GM18505 (cell line): ENCODE data around the gene HES4.

Experiments
- ATAC-seq: cut with Tn5 transposase; IDR thresholded peaks from one replicate; pipeline ENCODE4 v1.9.1; 2021; ENCODE audit not compliant: unreplicated experiment
- POLR2A ChIP-seq: IDR thresholded peaks from 4 replicates; pipeline ENCODE4 v1.6.1; 2011; ENCODE audit warnings: borderline replicate concordance; ENCODE audit not compliant: insufficient read depth, insufficient read length; ENCODE audit errors: extremely low read depth

HES4 gene

GRCh38 chr1:975365-975764, 24.5 kb downstream of the HES4 start:
- TF ChIP-seq POLR2A, result no peak
- no peak for ATAC-seq

- no peak for TF ChIP-seq POLR2A
- ATAC-seq, result no peak
Observed at GRCh38 chr1:974687-975328, 25.1 kb downstream of the HES4 start.

- ATAC-seq, result no peak
- TF ChIP-seq POLR2A, result no peak
Observed at GRCh38 chr1:974293-974640, 25.6 kb downstream of the HES4 start.

DNA sequence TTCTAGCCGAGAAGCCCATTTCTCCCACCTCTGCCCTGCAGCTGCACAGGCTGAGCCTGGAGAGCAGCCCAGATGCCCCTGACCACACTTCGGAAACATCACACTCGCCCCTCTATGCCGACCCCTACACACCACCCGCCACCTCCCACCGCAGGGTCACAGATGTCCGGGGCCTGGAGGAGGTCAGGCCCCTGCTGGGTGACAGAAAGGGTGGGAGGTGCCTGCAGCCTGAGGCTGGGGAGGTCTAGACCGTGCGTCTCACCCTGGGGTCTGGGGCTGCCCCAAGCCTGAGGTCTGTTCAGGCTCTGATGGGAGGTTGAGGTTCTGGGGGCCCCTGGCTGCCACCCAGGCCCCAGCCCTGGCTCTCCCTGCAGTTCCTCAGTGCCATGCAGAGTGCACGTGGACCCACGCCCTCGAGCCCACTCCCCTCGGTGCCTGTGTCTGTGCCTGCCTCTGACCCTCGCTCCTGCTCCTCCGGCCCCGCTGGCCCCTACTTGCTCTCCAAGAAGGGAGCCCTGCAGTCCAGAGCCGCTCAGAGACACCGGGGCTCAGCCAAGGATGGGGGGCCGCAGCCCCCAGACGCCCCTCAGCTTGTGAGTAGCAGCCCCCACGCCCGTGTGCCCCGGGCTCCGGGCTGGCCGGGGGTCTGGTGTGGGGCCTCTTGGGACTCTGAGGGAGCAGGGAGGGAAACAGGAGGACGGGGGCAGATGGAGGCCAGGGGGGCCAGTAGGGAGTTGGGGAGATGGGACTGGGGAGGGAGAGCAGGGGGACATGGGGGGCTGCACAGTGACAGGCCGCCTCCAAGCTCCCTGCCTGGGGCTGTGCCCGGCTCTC, 26.2 kb downstream of the HES4 start:
- no peak for ATAC-seq
- TF ChIP-seq POLR2A, result no peak

- ATAC-seq, result no peak
- no peak for TF ChIP-seq POLR2A
Observed at GRCh38 chr1:972726-973458, 27.0 kb downstream of the HES4 start.

DNA sequence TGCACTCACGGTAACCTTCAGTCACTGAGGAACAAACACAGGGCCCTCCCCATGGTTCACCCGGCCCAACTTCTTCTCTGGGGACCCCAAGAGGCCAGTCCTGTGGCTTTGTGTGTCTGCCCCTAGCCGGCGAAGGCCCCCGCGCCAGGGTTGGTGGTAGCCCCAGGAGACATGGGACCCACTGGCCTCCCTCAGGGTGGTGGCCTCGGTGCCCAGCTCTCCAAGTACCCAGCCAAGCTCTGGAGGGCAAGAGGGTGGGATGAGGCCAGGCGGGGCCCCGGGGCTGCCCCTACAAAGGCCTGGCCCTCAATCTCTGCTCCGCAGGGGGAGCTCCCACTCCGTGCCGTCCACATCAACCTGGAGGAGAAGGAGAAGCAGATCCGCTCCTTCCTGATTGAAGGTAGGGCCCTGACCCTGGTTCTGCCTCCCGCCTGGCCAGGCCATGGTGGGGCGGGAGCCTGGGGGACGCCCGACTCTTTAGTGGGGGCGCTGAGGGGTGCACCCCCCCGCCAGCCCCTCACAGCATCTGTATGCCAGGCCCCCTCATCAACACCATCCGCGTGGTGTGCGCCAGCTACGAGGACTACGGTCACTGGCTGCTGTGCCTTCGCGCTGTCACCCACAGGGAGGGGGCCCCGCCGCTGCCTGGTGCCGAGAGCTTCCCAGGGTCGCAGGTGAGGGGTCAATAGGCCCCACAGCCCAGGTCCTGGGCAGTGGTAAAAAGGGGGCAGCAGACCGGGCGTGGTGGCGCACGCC, 28.0 kb downstream of the HES4 start:
- no peak for TF ChIP-seq POLR2A
- no peak for ATAC-seq

- no peak for ATAC-seq
- TF ChIP-seq POLR2A, result no peak
Observed at GRCh38 chr1:970973-971730, 28.7 kb downstream of the HES4 start.

DNA sequence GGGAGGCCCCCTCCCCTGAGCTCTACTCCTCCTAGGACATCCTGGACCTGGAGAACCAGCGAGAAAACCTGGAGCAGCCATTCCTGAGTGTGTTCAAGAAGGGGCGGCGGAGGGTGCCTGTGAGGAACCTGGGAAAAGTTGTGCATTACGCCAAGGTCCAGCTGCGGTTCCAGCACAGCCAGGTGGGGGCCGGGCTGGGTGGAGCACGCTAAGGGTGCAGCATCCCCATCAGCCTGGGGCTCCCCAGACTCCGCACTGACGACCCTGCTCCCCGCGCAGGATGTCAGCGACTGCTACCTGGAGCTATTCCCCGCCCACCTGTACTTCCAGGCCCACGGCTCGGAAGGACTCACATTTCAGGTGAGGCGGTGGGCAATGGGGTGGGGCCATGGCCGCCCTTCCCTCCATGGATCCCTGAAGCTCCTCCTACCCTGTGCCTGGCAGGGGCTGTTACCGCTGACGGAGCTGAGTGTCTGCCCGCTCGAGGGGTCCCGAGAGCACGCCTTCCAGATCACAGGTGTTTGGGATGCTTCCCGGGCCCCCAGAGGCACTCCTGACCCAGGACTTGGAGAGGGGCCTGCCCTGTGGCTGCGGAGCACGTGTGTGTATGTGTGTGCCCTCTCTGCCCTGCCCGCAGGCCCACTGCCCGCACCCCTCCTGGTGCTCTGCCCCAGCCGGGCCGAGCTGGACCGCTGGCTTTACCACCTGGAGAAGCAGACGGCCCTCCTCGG, 29.5 kb downstream of the HES4 start:
- no peak for ATAC-seq
- no peak for TF ChIP-seq POLR2A

DNA sequence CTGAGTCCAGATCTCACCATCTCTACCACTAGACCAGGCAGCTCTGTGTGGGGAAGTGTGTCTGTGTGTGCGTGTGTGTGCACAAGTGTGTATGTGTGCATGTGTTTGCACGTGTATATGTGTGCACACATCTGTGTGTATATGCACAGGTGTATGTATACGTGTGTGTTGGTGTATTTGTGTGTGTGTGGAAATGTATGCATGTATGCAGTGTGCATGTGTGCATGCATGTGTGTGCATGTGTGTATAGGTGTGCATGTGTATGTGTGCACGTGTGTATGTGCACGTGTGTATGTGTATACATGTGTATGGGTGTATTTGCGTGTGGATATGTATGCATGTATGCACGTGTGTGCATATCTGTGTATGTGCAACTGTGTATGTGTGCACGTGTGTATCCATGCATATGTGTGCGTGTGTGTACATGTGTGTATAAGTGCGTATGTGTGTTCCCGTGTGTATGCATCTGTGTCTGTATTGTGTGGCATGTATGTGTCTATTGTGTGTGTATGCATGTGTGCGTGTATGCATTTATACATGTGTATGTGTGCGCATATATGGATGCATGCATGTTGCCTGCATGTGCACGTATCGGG, 30.5 kb downstream of the HES4 start:
- TF ChIP-seq POLR2A, result no peak

DNA sequence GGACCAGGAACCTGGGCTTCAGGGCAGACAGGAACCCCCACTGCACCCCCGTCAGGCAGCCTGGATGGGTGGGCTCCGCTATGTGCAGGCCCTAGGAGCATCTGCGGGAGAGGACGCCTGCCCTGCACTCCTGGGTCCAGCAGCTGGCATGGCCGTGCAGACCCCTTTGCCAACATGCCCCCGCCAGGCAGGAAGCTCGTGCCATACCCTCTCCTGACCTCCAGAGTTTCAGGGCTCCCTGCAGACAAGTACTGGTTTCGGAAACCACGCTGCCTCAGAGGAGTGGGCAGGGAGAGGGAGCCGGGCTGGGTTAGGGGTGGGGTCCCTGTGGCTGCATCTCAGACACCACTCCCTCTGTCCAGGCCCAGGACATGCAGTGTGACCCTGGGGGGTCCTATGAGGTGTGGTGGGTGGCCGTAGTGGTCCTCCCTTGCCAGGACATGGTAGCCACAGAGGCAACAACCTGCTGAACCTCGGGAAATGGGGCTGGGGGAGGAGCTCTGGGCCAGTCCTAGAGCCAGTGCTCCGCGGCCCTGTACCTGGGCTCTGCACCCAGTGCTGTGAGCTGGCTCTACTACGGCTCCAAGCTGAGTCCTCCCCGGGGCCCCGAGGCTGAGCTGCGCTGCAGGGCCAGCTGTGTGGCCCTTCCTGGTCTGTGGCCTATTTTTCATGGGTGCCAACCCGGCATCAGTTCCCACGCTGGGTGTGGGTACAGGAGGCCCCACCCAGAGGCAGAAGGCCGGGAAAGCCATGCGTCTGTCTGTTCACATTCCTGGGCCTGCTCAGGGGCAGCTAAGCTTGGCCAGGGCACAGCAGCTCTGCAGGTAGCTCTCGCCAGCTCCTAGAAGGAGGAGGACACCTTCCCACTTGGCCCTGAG, 32.2 kb downstream of the HES4 start:
- ATAC-seq, result no peak
- no peak for TF ChIP-seq POLR2A

More for the DNA sequence above, 30.5 kb downstream of the HES4 start:
- no peak for ATAC-seq

GRCh38 chr1:966704-967300, 33.1 kb downstream of the HES4 start:
- peak; percentile 45 for ATAC-seq
- TF ChIP-seq POLR2A, result no peak

- peak; percentile 28 for ATAC-seq
- TF ChIP-seq POLR2A, result no peak
Observed at GRCh38 chr1:966135-966703, 33.7 kb downstream of the HES4 start, which contains the start of gene PLEKHN1. Gene PLEKHN1 (plus strand): TSS chr1:966482. CDS start chr1:966532, 50 bp downstream.
